Ishikawa (cell line): ENCODE data around the gene IFNGR2.
A peak's percentile ranks its signal among the peaks of the same experiment; 100 is the strongest.

Source experiments
- CEBPB ChIP-seq: IDR thresholded peaks from 2 replicates; pipeline ENCODE4 v1.6.1; 2012
- CREB1 ChIP-seq: IDR thresholded peaks from 2 replicates; pipeline ENCODE4 v1.6.1; 2012; ENCODE audit warnings: low read depth
- EGR1 ChIP-seq: IDR thresholded peaks from 2 replicates; pipeline ENCODE4 v1.6.1; 2012
- EP300 ChIP-seq: IDR thresholded peaks from 2 replicates; pipeline ENCODE4 v1.6.1; 2012; ENCODE audit warnings: borderline replicate concordance
- FOXM1 ChIP-seq: IDR thresholded peaks from 2 replicates; pipeline ENCODE4 v1.6.1; 2012; ENCODE audit warnings: low read depth, borderline replicate concordance
- NFIC ChIP-seq: IDR thresholded peaks from 2 replicates; pipeline ENCODE4 v1.6.1; 2012
- RAD21 ChIP-seq: IDR thresholded peaks from 2 replicates; pipeline ENCODE4 v1.6.1; 2012; ENCODE audit warnings: low read depth
- TAF1 ChIP-seq: IDR thresholded peaks from 2 replicates; pipeline ENCODE4 v1.6.1; 2012; ENCODE audit warnings: low read depth, mild to moderate bottlenecking
- TCF12 ChIP-seq: IDR thresholded peaks from 2 replicates; pipeline ENCODE4 v1.6.1; 2012; ENCODE audit warnings: low read depth
- TEAD4 ChIP-seq: IDR thresholded peaks from 2 replicates; pipeline ENCODE4 v1.6.1; 2012
- YY1 ChIP-seq: IDR thresholded peaks from 2 replicates; pipeline ENCODE4 v1.6.1; 2012; ENCODE audit warnings: low read depth
- ZBTB7A ChIP-seq: IDR thresholded peaks from 2 replicates; pipeline ENCODE4 v1.6.1; 2012; ENCODE audit warnings: low read depth
- TF ChIP-seq, protein P1 (sequence below): IDR thresholded peaks from 2 replicates; pipeline ENCODE4 v1.6.1; 2012; ENCODE audit warnings: low read depth, mild to moderate bottlenecking
- TF ChIP-seq, protein P2 (sequence below): IDR thresholded peaks from 2 replicates; pipeline ENCODE4 v1.6.1; 2012
- TF ChIP-seq, protein P3 (sequence below): IDR thresholded peaks from 2 replicates; pipeline ENCODE4 v1.6.1; 2012

Gene IFNGR2

DNA sequence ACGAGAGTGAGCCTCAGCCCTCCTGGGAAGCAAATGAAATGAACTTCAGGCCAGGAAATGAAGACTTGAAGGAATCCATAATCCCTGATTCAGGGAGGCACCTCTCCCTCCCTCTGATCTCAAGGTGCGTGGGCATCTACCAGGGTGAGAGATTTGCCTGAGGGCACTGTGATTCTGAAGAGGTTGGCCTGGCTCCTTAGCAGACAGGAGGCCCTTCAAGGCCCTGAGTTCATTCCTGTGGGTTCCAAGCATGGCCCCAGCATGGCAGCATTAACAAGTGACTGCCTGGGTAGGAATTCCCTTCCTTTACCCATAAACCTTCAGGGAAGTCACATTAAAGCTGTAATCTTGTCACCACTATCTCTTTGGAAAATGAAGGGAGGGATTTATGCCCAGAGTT, 29.8 kb upstream of the IFNGR2 start:
- TF ChIP-seq RAD21, result no peak
- TF ChIP-seq, protein P1, sequence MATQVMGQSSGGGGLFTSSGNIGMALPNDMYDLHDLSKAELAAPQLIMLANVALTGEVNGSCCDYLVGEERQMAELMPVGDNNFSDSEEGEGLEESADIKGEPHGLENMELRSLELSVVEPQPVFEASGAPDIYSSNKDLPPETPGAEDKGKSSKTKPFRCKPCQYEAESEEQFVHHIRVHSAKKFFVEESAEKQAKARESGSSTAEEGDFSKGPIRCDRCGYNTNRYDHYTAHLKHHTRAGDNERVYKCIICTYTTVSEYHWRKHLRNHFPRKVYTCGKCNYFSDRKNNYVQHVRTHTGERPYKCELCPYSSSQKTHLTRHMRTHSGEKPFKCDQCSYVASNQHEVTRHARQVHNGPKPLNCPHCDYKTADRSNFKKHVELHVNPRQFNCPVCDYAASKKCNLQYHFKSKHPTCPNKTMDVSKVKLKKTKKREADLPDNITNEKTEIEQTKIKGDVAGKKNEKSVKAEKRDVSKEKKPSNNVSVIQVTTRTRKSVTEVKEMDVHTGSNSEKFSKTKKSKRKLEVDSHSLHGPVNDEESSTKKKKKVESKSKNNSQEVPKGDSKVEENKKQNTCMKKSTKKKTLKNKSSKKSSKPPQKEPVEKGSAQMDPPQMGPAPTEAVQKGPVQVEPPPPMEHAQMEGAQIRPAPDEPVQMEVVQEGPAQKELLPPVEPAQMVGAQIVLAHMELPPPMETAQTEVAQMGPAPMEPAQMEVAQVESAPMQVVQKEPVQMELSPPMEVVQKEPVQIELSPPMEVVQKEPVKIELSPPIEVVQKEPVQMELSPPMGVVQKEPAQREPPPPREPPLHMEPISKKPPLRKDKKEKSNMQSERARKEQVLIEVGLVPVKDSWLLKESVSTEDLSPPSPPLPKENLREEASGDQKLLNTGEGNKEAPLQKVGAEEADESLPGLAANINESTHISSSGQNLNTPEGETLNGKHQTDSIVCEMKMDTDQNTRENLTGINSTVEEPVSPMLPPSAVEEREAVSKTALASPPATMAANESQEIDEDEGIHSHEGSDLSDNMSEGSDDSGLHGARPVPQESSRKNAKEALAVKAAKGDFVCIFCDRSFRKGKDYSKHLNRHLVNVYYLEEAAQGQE, result no peak
- TF ChIP-seq ZBTB7A, result no peak
- TF ChIP-seq EP300, result no peak
- TF ChIP-seq FOXM1, result no peak
- no peak for TF ChIP-seq TAF1
- no peak for TF ChIP-seq TEAD4
- TF ChIP-seq TCF12, result no peak
- TF ChIP-seq CREB1, result no peak

DNA sequence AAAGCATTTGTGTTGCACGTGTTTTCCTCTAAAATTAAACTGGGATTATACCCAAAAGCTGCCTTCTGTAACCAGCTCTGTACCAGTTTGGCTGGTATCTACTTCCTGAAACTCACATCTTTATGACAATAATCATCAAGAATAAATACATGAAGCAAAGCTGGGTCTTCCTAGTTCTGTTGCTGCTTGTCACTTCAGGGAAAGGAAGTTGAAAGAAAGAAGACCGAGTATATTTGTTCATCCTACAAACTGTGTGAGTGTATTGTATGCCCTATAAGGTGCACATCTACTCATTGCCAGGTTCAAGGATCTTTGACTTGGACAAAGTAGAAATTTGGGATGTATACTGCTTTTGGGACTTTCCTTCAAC, 29.1 kb upstream of the IFNGR2 start:
- no peak for TF ChIP-seq CREB1
- TF ChIP-seq TAF1, result no peak
- no peak for TF ChIP-seq TEAD4
- TF ChIP-seq CEBPB, result no peak
- no peak for TF ChIP-seq EP300
- no peak for TF ChIP-seq TCF12
- TF ChIP-seq, protein P2, sequence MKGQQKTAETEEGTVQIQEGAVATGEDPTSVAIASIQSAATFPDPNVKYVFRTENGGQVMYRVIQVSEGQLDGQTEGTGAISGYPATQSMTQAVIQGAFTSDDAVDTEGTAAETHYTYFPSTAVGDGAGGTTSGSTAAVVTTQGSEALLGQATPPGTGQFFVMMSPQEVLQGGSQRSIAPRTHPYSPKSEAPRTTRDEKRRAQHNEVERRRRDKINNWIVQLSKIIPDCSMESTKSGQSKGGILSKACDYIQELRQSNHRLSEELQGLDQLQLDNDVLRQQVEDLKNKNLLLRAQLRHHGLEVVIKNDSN, result no peak
- TF ChIP-seq, protein P1, result no peak
- TF ChIP-seq NFIC, result no peak
- no peak for TF ChIP-seq YY1
- TF ChIP-seq EGR1, result no peak

DNA sequence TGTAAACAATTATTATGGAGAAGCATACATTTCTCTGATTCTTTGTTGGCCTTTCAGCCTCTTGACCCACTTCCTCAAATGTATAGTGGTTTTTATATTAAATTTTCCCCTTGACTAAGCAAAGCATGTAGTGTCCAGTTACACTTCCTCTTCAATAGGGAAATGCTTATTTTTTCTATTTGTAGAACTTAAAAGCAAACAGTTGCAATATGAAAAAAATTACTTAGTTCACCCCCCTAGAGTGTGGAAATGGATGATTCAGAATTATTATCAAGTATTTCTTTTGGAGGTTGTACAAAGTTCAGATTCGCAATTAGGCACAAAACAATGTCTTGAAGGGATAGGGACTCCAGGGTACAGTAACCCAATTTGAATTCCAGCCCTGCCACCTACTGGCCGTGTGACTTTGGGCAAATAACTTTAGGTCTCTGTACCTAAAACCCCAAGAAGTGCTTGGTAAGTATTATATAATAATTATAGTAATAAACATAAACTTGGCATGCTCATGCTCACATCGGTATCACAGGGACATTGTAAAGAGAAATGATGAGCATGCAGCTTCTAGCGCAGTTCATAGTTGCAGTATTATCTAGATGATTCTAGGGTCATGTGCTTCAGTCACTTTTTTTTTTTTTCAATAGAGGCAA, 28.6 kb upstream of the IFNGR2 start:
- TF ChIP-seq RAD21, result peak; percentile 89
- TF ChIP-seq TCF12, result no peak

DNA sequence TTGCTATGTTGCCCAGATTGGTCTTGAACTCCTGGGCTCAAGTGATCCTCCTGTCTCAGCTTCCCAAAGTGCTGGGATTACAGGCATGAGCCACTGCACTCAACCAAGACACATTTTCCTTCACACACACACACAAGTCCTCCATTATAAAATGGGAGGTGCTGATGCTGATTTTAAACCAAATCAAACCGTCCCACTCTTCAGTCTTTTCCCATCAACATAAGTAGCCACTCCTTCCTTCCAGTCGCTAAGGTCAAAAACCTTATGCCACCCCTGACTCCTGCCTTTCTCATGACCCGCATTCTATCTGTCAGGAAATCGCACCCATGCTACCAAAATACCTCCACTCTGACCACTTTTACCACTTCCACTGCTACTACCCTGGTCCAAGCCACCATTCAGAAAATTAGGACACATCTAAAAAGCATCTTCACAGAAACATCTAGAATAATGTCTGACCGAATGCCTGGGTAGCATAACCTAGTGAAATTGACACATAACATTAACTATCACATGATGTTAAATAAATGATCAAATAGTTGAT, 28.0 kb upstream of the IFNGR2 start:
- TF ChIP-seq, protein P2, result no peak
- TF ChIP-seq, protein P1, result no peak
- TF ChIP-seq ZBTB7A (no peak), FOXM1 (no peak)

DNA sequence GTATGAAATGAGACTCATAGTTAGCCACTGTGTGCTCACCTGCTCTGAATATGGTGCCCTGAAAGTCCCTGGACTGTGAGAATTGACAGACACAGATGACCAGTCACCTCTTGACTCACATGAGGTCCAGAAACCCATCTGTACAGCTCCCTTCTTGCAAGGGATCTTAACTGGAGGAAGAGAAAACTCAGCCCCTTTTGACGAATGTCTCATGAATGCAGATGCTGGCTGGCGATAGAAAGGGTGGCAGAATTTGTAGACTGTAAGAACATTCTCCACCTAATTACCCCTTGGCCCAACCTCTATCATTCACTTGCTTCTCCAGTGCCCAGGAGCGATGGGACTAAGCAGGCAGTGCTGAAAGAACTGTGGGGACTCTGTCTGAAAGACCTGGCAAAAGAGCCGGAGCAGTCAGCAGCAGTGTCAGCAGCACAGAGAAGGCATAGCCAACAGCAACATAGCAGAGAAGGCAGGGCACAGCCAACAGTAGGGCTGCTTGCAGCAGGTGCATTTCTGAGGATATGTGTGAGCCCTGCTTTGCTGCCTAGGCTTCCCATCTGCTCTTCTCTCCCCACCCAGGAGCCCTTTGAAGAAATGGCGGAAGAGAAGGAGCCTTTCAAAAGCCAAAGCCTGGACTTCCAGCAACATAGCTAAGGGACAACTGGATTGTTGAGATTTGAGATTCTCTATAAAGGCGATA, 25.8 kb upstream of the IFNGR2 start:
- TF ChIP-seq, protein P2, result no peak
- TF ChIP-seq TEAD4 (no peak), EP300 (no peak), YY1 (no peak), CREB1 (no peak), TCF12 (no peak), EGR1 (no peak), RAD21 (no peak)
- TF ChIP-seq, protein P3, sequence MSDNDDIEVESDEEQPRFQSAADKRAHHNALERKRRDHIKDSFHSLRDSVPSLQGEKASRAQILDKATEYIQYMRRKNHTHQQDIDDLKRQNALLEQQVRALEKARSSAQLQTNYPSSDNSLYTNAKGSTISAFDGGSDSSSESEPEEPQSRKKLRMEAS, result no peak
